Suprapubic skin (tissue), 4 donors: ENCODE data around the gene NKAIN2.

Experiments
- CTCF ChIP-seq, 2 donors: fragments of 200-600 bp in 1 of 2; fragments of 450-650 bp in 1 of 2; sonication (generic) in 1 of 2; IDR thresholded peaks; one replicate each; pipeline ENCODE4 v1.5.1; 2016 to 2019; ENCODE audit warnings: antibody characterized with exemption in 2 of 2, mild to moderate bottlenecking in 1 of 2, moderate library complexity in 1 of 2
- POLR2A ChIP-seq, 2 donors: fragments of 450-650 bp; IDR thresholded peaks; one replicate each; pipeline ENCODE4 v1.6.1; 2017; ENCODE audit warnings: antibody characterized with exemption in 2 of 2, mild to moderate bottlenecking in 2 of 2, moderate library complexity in 2 of 2
- POLR2AphosphoS5 ChIP-seq, 3 donors: sonication (generic); formaldehyde crosslinking; IDR thresholded peaks; one replicate each; pipeline ENCODE4 v1.6.1; 2017; ENCODE audit warnings: antibody characterized with exemption in 3 of 3

- TF ChIP-seq CTCF (IDR thresholded peaks at IDR 0.05) (no peak), POLR2AphosphoS5 (IDR thresholded peaks at IDR 0.05) (no peak), POLR2A (IDR thresholded peaks at IDR 0.05) (no peak)
Measured at GRCh38 chr6:124132256-124132655, 328.6 kb downstream of the NKAIN2 start.
